IMR-90 (cell line): ENCODE measurements around the gene MLANA. TPM values are rescaled to one million over a fixed set of nuclear protein-coding genes. Genes with fewer than 3 reads are reported as not detected.

Source experiments
- ATAC-seq: fragments of 200-7000 bp; cut with Tn5 transposase; 2 replicates; pipeline ENCODE4 v1.9.1; 2020; ENCODE audit warnings: low read depth, mild to moderate bottlenecking, moderate library complexity
- BruUV-seq: library from RNA; stranded (reverse); fragments of 400-500 nt; replicated peaks from 2 replicates; lab custom pipeline; 2021; lab: Mats Ljungman, UMichigan
- CTCF ChIA-PET: fragments of 300-600 bp; formaldehyde crosslinking; extraction: SDS; loops from one replicate; lab custom pipeline; 2021; ENCODE audit warnings: antibody characterized with exemption; lab: Yijun Ruan, JAX
- POLR2A ChIA-PET: fragments of 300-600 bp; sonication (Branson Sonifier 250); formaldehyde crosslinking; loops from one replicate; lab custom pipeline; 2022; ENCODE audit warnings: antibody characterized with exemption; ENCODE audit not compliant: unreplicated experiment; lab: Charles Lee
- DNase-seq: peaks from one replicate; pipeline ENCODE4 v3.0.0; 2013
- H2AFZ ChIP-seq: replicated peaks from 2 replicates; pipeline ENCODE3; 2013; ENCODE audit warnings: low read length, mild to moderate bottlenecking; ENCODE audit not compliant: poor library complexity
- H2AK5ac ChIP-seq: 2 replicates; pipeline ENCODE4 v1.6.1; 2013; ENCODE audit warnings: low read depth, low read length, inconsistent platforms
- H2AK9ac ChIP-seq: replicated peaks from 2 replicates; pipeline ENCODE3; 2013; ENCODE audit warnings: mild to moderate bottlenecking, low read depth, low read length, moderate library complexity; ENCODE audit not compliant: poor library complexity
- H2BK120ac ChIP-seq: 2 replicates; pipeline ENCODE4 v1.6.1; 2013; ENCODE audit warnings: low read depth, low read length, inconsistent platforms
- H2BK15ac ChIP-seq: 3 replicates; pipeline ENCODE4 v1.6.1; 2013; ENCODE audit warnings: low read depth, low read length, inconsistent platforms
- H2BK20ac ChIP-seq: 2 replicates; pipeline ENCODE4 v1.6.1; 2013; ENCODE audit warnings: low read depth, mild to moderate bottlenecking, inconsistent platforms, low read length, moderate library complexity
- H2BK5ac ChIP-seq: 2 replicates; pipeline ENCODE4 v1.6.1; 2013; ENCODE audit warnings: mild to moderate bottlenecking, low read depth, low read length, inconsistent platforms; ENCODE audit not compliant: poor library complexity, severe bottlenecking
- H3K14ac ChIP-seq: replicated peaks from 2 replicates; pipeline ENCODE4 v1.6.1; 2013; ENCODE audit warnings: low read depth, low read length, inconsistent platforms
- H3K18ac ChIP-seq: 2 replicates; pipeline ENCODE4 v1.6.1; 2013; ENCODE audit warnings: low read depth, low read length, control low read depth
- H3K23ac ChIP-seq: 2 replicates; pipeline ENCODE4 v1.6.1; 2013; ENCODE audit warnings: low read depth, low read length, inconsistent platforms
- H3K27ac ChIP-seq: 2 replicates; pipeline ENCODE4 v1.5.1; 2013; ENCODE audit warnings: mild to moderate bottlenecking, control low read depth, low read length; ENCODE audit not compliant: insufficient read depth
- H3K27me3 ChIP-seq: 2 replicates; pipeline ENCODE4 v1.6.1; 2013; ENCODE audit warnings: low read length; ENCODE audit not compliant: control insufficient read depth, insufficient read depth
- H3K36me3 ChIP-seq: 2 replicates; pipeline ENCODE4 v1.6.1; 2013; ENCODE audit warnings: low read length, mixed read lengths; ENCODE audit not compliant: control insufficient read depth, insufficient read depth
- H3K4ac ChIP-seq: 2 replicates; pipeline ENCODE4 v1.6.1; 2013; ENCODE audit warnings: low read depth, low read length, inconsistent platforms
- H3K4me1 ChIP-seq: 2 replicates; pipeline ENCODE4 v1.6.1; 2013; ENCODE audit warnings: low read length, mixed read lengths; ENCODE audit not compliant: control insufficient read depth, insufficient read depth
- H3K4me2 ChIP-seq: 2 replicates; pipeline ENCODE4 v1.6.1; 2013; ENCODE audit warnings: low read depth, mild to moderate bottlenecking, control low read depth, low read length, moderate library complexity
- H3K4me3 ChIP-seq: 2 replicates; pipeline ENCODE4 v1.5.1; 2013; ENCODE audit warnings: low read depth, mild to moderate bottlenecking, control low read depth, low read length, moderate library complexity; ENCODE audit not compliant: insufficient read depth
- H3K56ac ChIP-seq: 2 replicates; pipeline ENCODE4 v1.6.1; 2013; ENCODE audit warnings: low read length, inconsistent platforms; ENCODE audit not compliant: insufficient read depth; ENCODE audit errors: extremely low read depth
- H3K79me1 ChIP-seq, 2 experiments: 2 replicates each; pipeline ENCODE4 v1.6.1; 2013; ENCODE audit warnings: low read length in 2 of 2, inconsistent platforms in 1 of 2, low read depth in 1 of 2
- H3K9ac ChIP-seq: 2 replicates; pipeline ENCODE4 v1.6.1; 2013; ENCODE audit warnings: low read depth, low read length, control low read depth
- H3K9me1 ChIP-seq: 2 replicates; pipeline ENCODE4 v1.6.1; 2013; ENCODE audit warnings: low read length, inconsistent platforms; ENCODE audit not compliant: insufficient read depth
- H3K9me3 ChIP-seq: 2 replicates; pipeline ENCODE4 v1.6.1; 2013; ENCODE audit warnings: low read length; ENCODE audit not compliant: control insufficient read depth, insufficient read depth
- H4K20me1 ChIP-seq: 2 replicates; pipeline ENCODE4 v1.6.1; 2013; ENCODE audit warnings: low read length, inconsistent platforms; ENCODE audit not compliant: insufficient read depth
- H4K5ac ChIP-seq: 2 replicates; pipeline ENCODE4 v1.6.1; 2013; ENCODE audit warnings: mild to moderate bottlenecking, low read depth, low read length, control low read depth
- H4K8ac ChIP-seq, 2 experiments: 2 replicates each; pipeline ENCODE4 v1.6.1; 2013; ENCODE audit warnings: low read depth in 2 of 2, low read length in 2 of 2, control low read depth in 1 of 2, inconsistent platforms in 1 of 2
- H4K91ac ChIP-seq: 2 replicates; pipeline ENCODE4 v1.6.1; 2013; ENCODE audit warnings: low read depth, low read length, inconsistent platforms; ENCODE audit not compliant: insufficient read depth
- CEBPB ChIP-seq: IDR thresholded peaks from 2 replicates; pipeline ENCODE4 v1.6.1; 2012; ENCODE audit warnings: low read depth, low read length, improper control_type of control experiment
- CHD1 ChIP-seq: IDR thresholded peaks from 2 replicates; pipeline ENCODE4 v1.6.1; 2012; ENCODE audit warnings: low read depth, low read length, improper control_type of control experiment
- FOS ChIP-seq: fragments of 150-350 bp; IDR thresholded peaks from 2 replicates; pipeline ENCODE4 v1.6.1; 2016; ENCODE audit warnings: low read depth, low read length
- MAFK ChIP-seq: IDR thresholded peaks from 2 replicates; pipeline ENCODE4 v1.6.1; 2012; ENCODE audit warnings: low read depth, low read length, improper control_type of control experiment
- MXI1 ChIP-seq: IDR thresholded peaks from 2 replicates; pipeline ENCODE4 v1.6.1; 2012; ENCODE audit warnings: low read depth, mild to moderate bottlenecking, low read length, moderate library complexity, borderline replicate concordance
- NFE2L2 ChIP-seq: fragments of 150-350 bp; IDR thresholded peaks from 2 replicates; pipeline ENCODE4 v1.6.1; 2016; ENCODE audit warnings: low read depth, mild to moderate bottlenecking, low read length
- POLR2A ChIP-seq: IDR thresholded peaks from 2 replicates; pipeline ENCODE4 v1.6.1; 2012; ENCODE audit warnings: mild to moderate bottlenecking, low read depth, low read length
- RAD21 ChIP-seq: IDR thresholded peaks from 2 replicates; pipeline ENCODE4 v1.6.1; 2012; ENCODE audit warnings: low read length, improper control_type of control experiment
- RFX5 ChIP-seq: IDR thresholded peaks from 2 replicates; pipeline ENCODE4 v1.8.0; 2012; ENCODE audit warnings: low read depth, mild to moderate bottlenecking, low read length, moderate library complexity
- SMC3 ChIP-seq: fragments of 150-350 bp; IDR thresholded peaks from 2 replicates; pipeline ENCODE4 v1.6.1; 2016; ENCODE audit warnings: low read depth, mild to moderate bottlenecking, antibody characterized with exemption, low read length, moderate library complexity
- WGBS, 2 experiments: methylation state at CpG; one replicate each; pipeline versions ENCODE4 v1.1.5 to v1.1.7; 2013; ENCODE audit warnings: missing lambda C conversion rate in 2 of 2; ENCODE audit not compliant: insufficient read length in 1 of 2; ENCODE audit errors: extremely low coverage in 2 of 2; 5-methylcytosine and 5-hydroxymethylcytosine counted together
- dilution Hi-C: fragments of 300-500 bp; cut with HindIII; formaldehyde crosslinking; loops from one replicate; pipeline ENCODE4 v1.14.3; 2018; ENCODE audit warnings: low sequenced_read_pairs; ENCODE audit not compliant: unreplicated experiment
- in situ Hi-C: fragments of 300-500 bp; cut with MboI; formaldehyde crosslinking; loops from 3 replicates; pipeline ENCODE4 v1.14.3; 2019; ENCODE audit warnings: low sequenced_read_pairs, inconsistent platforms, mixed read lengths
- intact Hi-C: fragments of 100-400 bp; cut with micrococcal nuclease; formaldehyde crosslinking; loops from 2 replicates; pipeline ENCODE4 v1.10.0; 2022
- polyA plus RNA-seq, 3 experiments: library from polyadenylated mRNA; depleted of rRNA; stranded (reverse); fragments of >200 nt; gene quantifications; 2 replicates each; pipeline ENCODE4 v1.2.3, GENCODE V29; 2012; ENCODE audit warnings: low replicate concordance in 1 of 3
- total RNA-seq: library from RNA; depleted of rRNA; stranded (reverse); fragments of >200 nt; gene quantifications from 2 replicates; pipeline ENCODE4 v1.2.3, GENCODE V29; 2012
- TF ChIP-seq, protein P1 (sequence below): fragments of 150-350 bp; IDR thresholded peaks from 2 replicates; pipeline ENCODE4 v1.6.1; 2016; ENCODE audit warnings: low read depth, mild to moderate bottlenecking, low read length, moderate library complexity, borderline replicate concordance
- TF ChIP-seq, protein P2 (sequence below): conservative IDR thresholded peaks from 2 replicates; pipeline ENCODE4 v1.5.1; 2012; ENCODE audit warnings: mild to moderate bottlenecking, low read depth, low read length, improper control_type of control experiment
- TF ChIP-seq, protein P3 (sequence below): fragments of 150-350 bp; IDR thresholded peaks from 2 replicates; pipeline ENCODE4 v1.6.1; 2017; ENCODE audit warnings: mild to moderate bottlenecking, antibody characterized with exemption, low read length, low read depth

Gene MLANA
- total and polyA plus RNA-seq, 2 of the 4 experiments (the other 2 are of a cell fraction) = not detected

DNA sequence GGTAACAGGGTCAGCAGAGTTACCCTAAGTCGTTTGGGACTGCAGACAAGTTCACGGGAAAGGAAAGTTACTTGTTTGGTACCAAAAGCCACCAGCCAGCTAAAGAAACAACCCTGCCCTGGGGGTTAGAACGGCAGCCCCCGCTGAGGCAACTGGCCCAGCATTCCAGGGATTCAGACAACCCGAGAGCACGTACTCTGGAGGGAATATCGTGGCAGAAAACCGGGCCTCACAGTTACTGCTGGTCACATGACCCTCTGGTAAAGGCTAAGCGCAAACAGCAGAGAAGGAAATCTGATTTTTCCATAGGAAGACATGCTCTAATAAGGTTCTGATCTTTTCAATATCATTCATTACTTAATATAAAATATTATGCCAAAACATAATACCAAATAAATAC lies 22.5 kb upstream of the MLANA start:
- intact Hi-C loops = no loop called here
- no peak overlapping the region for H4K91ac ChIP-seq
- no peak for ATAC-seq
- H3K9ac ChIP-seq = no peak overlapping the region
- WGBS, 2 experiments = 66% methylated on average over 6 of the region's 9 CpGs; no CpG with 5 or more reads in 1 of the 2 experiments
- H2BK20ac ChIP-seq = no peak overlapping the region
- dilution Hi-C loops = no loop called here
- CTCF ChIA-PET = no interaction called here
- no peak overlapping the region for H2BK5ac ChIP-seq
- H4K8ac ChIP-seq = no peak overlapping the region
- no peak overlapping the region for H3K27ac ChIP-seq
- H2AK9ac ChIP-seq = peak overlapping the region; percentile 73
- H3K4me3 ChIP-seq = no peak overlapping the region
- H3K56ac ChIP-seq = no peak overlapping the region
- no peak overlapping the region for H2AFZ ChIP-seq
- no peaks in the 10 kb centered on the region for H4K20me1 ChIP-seq
- H2BK15ac ChIP-seq = no peak overlapping the region
- H3K18ac ChIP-seq = no peak overlapping the region
- DNase-seq = no peak
- H3K36me3 ChIP-seq = no peaks in the 10 kb centered on the region
- no peak overlapping the region for H3K23ac ChIP-seq
- H2BK120ac ChIP-seq = no peak overlapping the region
- H3K79me1 ChIP-seq = no peaks in the 10 kb centered on the region
- POLR2A ChIA-PET = no interaction called here
- H4K5ac ChIP-seq = no peak overlapping the region
- H3K14ac ChIP-seq = no peak overlapping the region
- no peaks in the 10 kb centered on the region; the same call in 1 of the 2 replicates for H3K27me3 ChIP-seq
- no peaks in the 10 kb centered on the region for H3K9me3 ChIP-seq
- no peaks in the 10 kb centered on the region; the same call in 1 of the 2 replicates for H3K9me1 ChIP-seq
- H2AK5ac ChIP-seq = no peak overlapping the region
- no TSS peak for BruUV-seq
- H3K4me2 ChIP-seq = no peak overlapping the region
- in situ Hi-C loops = no loop called here
- H3K4me1 ChIP-seq = no peaks in the 10 kb centered on the region
- TF ChIP-seq SMC3 (no peak), POLR2A (no peak), FOS (no peak), RAD21 (no peak), MAFK (no peak), CHD1 (no peak), CEBPB (no peak), NFE2L2 (no peak), RFX5 (no peak), MXI1 (no peak)
- TF ChIP-seq, protein P1, sequence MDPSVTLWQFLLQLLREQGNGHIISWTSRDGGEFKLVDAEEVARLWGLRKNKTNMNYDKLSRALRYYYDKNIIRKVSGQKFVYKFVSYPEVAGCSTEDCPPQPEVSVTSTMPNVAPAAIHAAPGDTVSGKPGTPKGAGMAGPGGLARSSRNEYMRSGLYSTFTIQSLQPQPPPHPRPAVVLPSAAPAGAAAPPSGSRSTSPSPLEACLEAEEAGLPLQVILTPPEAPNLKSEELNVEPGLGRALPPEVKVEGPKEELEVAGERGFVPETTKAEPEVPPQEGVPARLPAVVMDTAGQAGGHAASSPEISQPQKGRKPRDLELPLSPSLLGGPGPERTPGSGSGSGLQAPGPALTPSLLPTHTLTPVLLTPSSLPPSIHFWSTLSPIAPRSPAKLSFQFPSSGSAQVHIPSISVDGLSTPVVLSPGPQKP = no peak
- TF ChIP-seq, protein P2, sequence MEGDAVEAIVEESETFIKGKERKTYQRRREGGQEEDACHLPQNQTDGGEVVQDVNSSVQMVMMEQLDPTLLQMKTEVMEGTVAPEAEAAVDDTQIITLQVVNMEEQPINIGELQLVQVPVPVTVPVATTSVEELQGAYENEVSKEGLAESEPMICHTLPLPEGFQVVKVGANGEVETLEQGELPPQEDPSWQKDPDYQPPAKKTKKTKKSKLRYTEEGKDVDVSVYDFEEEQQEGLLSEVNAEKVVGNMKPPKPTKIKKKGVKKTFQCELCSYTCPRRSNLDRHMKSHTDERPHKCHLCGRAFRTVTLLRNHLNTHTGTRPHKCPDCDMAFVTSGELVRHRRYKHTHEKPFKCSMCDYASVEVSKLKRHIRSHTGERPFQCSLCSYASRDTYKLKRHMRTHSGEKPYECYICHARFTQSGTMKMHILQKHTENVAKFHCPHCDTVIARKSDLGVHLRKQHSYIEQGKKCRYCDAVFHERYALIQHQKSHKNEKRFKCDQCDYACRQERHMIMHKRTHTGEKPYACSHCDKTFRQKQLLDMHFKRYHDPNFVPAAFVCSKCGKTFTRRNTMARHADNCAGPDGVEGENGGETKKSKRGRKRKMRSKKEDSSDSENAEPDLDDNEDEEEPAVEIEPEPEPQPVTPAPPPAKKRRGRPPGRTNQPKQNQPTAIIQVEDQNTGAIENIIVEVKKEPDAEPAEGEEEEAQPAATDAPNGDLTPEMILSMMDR = no peak
- TF ChIP-seq, protein P3, sequence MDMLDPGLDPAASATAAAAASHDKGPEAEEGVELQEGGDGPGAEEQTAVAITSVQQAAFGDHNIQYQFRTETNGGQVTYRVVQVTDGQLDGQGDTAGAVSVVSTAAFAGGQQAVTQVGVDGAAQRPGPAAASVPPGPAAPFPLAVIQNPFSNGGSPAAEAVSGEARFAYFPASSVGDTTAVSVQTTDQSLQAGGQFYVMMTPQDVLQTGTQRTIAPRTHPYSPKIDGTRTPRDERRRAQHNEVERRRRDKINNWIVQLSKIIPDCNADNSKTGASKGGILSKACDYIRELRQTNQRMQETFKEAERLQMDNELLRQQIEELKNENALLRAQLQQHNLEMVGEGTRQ = no peak
- no peak overlapping the region for H3K4ac ChIP-seq
